ENCODE results near the gene ARHGAP12.
"Not testable (repeated sequence)": the region's sequence is repeated elsewhere in the genome, so short reads cannot be mapped to it uniquely, and the experiment has no call there.

The ARHGAP12 gene, protein sequence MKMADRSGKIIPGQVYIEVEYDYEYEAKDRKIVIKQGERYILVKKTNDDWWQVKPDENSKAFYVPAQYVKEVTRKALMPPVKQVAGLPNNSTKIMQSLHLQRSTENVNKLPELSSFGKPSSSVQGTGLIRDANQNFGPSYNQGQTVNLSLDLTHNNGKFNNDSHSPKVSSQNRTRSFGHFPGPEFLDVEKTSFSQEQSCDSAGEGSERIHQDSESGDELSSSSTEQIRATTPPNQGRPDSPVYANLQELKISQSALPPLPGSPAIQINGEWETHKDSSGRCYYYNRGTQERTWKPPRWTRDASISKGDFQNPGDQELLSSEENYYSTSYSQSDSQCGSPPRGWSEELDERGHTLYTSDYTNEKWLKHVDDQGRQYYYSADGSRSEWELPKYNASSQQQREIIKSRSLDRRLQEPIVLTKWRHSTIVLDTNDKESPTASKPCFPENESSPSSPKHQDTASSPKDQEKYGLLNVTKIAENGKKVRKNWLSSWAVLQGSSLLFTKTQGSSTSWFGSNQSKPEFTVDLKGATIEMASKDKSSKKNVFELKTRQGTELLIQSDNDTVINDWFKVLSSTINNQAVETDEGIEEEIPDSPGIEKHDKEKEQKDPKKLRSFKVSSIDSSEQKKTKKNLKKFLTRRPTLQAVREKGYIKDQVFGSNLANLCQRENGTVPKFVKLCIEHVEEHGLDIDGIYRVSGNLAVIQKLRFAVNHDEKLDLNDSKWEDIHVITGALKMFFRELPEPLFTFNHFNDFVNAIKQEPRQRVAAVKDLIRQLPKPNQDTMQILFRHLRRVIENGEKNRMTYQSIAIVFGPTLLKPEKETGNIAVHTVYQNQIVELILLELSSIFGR

DNA sequence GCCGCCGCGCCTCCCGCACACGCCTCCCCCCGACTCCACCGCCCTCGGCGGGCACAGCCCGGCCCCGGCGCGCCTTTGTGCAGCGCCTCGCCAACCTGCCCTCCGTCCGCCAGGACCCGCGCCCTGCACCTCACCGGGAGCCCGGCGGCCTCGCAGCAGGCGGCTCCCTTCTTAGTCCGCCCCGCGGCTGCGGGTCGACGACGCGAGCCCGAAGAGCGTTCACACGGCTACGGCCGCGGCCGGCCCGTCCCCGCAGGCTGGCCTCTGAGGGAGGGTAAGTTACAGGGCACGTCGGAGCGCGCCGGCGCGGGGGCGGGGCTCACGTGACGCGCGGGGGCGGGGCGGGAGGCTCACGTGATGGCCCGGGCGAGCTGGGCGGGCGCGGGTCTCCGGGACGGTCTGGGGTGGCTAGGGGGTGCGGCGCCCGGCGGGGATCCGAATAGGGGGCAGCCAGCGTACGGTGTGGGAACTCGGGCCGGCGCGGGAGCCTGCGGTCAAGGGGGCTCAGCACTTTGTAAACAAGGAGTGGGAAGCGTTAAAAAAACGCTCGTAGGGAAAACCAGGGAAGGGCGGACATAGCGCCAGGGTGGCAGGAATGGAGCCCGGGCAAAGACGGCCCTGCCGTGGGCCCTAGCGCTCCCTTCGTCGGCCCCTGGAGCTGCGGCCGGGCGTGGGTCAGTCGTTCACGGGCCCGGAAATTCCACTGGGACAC is at the start of gene ARHGAP12:
Gene ARHGAP12, minus strand, starts transcription at position 283 of the 712 bp plus-strand sequence. CDS start 19,976 bp downstream, outside the sequence.
- peak; percentile 62 to 83 (median 71) for DNase-seq (ENCODE audit: low read depth in 3 of 3)

DNA sequence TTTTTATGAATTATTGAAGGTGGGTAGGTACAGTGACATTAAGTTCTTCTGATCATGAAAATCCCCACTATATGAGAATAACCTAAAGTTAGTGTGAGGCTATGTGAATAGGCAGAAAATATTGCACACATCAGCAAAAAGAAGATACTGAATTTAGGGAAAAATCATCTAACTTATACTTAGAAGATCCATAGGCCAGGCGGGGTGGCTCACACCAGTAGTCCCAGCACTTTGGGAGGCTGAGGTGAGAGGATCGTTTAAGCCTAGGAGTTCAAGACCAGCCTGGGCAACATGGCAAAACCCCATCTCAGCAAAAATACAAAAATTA is 49.5 kb upstream of the ARHGAP12 start:
- DNase-seq (ENCODE audit: low read depth in 3 of 3), result no peak

DNA sequence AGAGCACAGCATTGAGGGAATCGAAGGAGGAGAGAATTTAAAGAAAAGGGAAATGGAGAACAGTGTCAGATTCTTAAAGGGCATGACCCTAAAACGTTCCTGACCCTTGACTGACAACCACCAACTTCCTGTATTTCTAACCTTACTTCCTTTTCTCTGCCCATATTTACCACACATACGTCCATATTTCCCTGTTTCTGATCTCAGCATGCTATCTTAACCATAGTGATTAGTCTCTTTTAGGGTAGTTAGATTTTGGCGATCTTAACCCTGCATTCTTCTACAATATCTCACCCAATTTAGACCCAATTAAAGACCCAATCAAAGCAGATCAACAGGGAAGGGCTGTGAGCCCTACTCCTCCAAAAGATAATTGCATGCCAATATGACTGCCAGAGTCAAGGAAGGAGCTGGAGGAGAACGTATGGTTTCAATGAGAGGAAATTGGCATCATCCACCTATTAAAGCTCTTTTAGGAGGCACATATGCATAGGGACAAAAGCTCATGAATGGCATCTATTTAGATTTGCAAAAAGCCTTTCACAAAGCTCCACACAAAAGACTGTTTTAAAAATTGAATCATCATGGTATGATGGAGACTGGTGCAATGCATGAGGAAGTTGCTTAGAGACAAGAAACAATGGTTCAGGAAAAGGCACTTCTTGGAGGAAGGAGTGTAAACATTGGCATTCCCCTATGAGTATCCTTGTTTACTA is 49.0 kb upstream of the ARHGAP12 start:
- DNase-seq (ENCODE audit: low read depth in 3 of 3), result no peak

DNA sequence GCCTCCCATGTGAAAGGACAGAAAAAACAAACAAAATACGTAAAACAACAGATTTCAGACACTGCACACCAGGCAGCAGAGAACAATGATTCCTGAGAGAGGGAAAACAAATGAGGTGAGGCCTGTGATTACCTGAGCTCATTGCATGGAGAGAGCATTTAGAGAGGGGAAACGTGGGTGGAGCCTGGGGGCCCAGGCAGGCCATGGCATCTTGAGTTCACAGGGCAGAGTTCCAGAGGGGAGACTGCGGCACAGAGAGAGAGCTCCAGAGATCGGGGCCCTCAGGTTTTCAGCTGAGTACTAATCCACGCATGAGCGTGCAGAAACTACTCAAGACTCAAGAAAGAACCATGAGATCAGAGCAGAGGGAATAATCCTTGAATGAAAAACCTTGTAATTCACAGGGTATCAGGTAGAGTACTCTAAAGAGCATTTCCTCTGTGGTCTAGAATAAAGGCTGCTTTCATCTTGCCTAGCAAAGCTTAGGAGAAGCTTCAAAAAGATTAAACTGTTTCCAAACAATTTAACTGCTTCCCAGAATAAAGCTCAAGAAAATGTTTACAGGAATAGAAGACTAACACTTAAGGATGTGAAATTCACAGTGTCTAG is 46.6 kb upstream of the ARHGAP12 start:
- no peak for DNase-seq (ENCODE audit: low read depth in 3 of 3)

DNA sequence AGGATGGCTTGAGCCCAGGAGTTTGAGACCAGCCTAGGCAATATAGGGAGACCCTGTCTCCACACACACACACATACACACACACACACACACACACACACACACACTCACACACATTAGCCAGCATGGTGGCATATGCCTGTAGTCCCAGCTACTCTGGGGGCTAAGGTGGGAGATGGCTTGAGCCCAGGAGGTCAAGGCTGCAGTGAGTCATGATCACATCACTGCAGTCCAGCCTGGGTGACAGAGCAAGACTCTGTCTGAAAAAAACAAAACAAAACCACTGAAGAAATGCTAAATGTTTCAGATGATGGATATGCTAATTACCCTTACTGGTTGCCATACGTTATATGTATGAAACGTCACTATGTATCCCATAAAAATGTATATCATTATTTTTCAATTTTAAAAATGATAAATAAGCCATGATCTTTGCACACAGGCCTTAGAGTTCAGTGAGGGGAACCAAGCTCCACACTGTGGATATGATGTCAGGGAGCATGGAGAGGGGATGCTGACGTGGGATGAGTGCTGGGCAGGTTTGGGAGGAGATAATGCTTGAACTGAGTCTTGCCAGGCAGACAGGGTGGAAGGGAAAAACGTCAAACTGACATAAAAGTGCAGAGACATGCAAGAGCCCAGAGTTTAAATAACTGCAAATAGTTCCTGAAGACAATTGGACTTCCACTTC is 45.9 kb upstream of the ARHGAP12 start:
- no peak for DNase-seq (ENCODE audit: low read depth in 3 of 3)

DNA sequence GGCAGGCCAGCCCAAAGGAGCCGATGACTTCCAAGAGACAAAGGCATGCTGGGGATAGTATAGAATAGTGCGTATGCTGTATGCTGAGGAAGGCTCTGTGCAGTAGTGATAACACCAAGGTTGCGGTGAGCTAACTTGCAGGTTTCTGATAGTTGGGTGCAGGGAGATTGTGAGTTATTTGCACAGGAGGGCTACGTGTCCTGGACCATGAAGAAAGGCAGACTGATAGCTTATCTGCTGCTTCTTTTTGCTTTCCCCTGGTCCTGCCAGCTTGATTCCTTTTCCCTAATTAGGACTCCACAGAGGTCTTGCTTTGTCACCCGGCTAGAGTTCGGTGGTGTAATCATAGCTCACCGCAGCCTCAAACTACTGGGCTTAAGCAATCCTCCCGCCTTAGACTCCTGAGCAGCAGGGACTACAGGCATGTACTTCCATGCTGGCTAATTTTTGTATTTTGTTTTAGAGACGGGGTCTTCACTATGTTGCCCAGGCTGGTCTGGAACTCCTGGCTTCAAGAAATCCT is 43.9 kb upstream of the ARHGAP12 start:
- DNase-seq (ENCODE audit: low read depth in 3 of 3), result no peak

DNA sequence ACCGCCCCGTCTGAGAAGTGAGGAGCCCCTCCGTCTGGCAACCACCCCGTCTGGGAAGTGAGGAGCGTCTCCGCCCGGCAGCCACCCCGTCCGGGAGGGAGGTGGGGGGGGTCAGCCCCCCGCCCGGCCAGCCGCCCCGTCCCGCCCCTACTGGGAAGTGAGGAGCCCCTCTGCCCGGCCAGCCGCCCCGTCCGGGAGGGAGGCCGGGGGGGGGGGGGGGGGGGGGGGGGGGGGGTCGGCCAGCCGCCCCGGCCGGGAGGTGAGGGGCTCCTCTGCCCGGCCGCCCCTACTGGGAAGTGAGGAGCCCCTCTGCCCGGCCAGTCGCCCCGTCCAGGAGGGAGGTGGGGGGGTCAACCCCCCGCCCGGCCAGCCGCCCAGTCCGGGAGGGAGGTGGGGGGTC is 41.2 kb upstream of the ARHGAP12 start:
- not testable (repeated sequence) for DNase-seq (ENCODE audit: low read depth in 3 of 3)

DNA sequence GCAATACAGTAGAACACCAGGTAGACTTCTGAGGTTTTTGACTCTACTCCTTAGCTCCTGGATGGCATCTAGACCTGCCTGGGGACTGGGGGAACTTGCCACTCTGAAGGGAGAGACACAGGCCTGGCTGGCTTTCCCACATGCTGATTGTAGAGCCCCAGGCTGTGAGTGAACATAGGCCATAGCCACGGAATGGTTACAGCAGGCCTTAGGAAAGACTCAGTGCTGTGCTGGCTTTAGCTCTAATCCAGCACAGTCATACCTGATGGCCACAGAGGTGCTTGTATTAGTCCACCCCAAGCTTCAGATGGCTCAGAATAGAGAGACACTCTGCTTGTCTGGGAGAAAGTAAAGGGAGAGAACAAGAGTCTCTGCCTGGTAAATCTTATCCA is 35.0 kb upstream of the ARHGAP12 start:
- no peak for DNase-seq (ENCODE audit: low read depth in 3 of 3)

DNA sequence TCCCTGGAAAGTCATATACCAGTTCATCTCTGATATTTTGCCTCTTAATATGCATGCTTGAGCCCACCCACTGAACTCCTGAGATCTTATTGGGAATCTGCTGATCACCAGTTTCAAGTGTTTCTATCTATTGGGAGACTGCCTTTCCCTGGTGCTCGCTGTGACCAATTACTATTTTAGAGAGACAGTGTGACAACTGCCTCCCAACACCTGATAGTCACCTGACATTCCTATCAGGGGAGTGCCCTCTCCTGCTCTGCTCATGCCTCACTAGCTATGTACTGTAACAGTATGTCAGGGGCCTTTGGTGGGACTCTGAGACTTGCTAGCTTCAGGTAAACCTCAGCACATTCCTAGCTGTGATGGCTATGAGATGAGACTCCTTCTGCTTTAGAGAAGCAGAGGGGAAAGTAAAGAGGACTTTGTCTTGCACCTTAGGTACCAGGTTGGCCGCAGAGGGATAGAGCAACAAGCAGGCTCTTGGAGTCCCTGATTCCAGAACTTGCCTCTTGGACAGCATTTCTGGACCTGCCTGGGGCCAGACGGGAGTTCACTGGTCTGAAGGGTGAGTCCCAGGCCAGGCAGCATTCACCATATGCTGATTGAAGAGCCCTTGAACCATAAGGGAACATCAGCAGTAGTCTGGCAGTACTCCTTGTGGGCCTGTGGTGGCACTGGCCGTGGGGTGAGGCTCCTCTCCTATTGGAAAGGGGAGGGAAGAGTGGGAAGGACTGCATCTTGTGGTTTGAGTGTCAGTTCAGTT is 34.4 kb upstream of the ARHGAP12 start:
- DNase-seq (ENCODE audit: low read depth in 3 of 3), result no peak

DNA sequence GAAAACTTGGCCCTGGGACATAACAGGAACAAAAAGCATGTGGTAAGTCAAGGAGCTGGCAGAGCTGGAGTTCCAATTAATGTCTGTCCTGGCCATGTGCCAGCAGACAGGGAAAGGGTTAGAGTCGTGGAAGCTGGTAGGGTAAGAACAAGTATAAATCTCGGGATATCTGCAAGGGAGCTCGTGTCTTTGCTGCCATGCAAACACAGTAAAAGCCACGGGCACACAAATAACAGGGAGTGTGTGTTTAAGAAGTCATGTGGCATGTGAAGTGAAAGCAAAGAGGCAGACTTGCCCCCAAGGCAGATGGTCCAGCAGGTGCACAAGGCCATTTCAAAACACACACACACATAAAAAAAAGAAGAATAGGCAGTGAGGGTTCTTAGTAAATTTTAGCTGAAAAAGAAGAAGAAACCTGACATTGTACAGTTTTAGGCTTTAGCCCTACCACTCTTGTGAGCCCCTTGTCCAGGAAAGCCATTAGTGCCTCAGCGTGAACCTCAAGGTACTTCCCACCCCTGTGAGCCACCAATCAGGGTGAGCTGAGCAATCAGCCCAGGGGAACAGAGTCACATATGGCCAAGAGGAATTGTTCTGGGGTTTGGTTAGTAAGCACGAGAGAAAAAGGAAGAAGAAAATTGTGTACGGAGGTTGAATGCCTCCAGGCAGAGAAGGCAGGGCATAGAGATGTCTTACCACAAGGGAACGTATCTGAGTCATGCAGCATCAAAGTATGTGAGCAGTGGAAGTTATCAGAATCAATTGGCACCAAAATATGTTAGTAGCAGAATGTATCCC is 32.8 kb upstream of the ARHGAP12 start:
- no peak for DNase-seq (ENCODE audit: low read depth in 3 of 3)

DNA sequence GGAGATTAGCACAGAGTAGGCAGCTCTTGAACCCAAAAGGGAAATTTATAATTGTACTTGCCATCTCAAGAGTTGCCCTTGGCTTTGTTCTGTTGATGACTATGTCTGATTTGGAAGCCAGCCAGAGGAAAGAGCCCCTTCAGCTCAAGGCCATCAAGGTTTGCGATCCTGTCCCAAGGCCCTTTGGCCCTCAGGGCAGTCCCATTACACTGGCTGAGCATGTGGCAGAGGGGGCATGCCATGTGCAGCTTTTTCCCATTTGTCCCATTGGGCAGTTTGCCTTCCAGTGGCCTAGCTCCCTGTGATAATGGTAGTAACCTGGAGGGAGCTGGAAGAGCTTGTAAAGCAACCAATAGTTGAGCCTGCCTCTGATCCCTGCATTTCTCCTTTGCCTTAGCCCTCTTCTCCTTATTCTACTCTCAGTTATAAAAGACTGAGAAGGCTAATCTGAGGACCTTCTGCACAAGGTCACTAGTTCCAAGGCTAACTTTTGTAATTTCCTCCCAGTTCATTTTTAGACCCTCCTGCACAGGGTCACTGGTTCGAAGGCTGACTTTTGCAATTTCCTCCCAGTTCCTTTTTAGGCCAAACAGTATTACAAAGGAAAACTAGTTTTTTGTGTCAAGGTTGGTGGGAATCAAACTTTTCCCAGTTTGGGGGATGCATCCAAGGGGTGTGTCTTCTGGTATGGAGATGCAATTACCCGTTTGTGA is 31.0 kb upstream of the ARHGAP12 start:
- DNase-seq (ENCODE audit: low read depth in 3 of 3), result no peak

DNA sequence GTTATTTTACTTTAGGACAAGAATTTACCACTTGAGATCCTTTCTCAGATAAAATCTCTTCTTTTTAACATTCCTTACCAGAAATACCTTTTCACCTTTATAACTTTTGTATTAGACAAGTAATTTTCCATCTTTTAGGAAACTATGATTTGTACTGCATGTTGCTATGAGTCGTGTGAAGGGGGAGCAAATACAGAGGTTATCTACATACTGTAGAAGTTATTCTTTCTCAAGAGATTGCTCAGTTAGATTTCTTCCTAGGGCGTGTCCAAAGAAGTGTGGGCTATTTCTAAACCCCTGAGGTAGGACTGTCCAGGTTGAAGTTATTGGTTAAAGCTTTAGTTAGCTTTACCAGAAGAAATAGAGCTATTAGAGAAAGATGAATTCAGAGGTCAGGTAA is 30.2 kb upstream of the ARHGAP12 start:
- DNase-seq (ENCODE audit: low read depth in 3 of 3), result no peak

DNA sequence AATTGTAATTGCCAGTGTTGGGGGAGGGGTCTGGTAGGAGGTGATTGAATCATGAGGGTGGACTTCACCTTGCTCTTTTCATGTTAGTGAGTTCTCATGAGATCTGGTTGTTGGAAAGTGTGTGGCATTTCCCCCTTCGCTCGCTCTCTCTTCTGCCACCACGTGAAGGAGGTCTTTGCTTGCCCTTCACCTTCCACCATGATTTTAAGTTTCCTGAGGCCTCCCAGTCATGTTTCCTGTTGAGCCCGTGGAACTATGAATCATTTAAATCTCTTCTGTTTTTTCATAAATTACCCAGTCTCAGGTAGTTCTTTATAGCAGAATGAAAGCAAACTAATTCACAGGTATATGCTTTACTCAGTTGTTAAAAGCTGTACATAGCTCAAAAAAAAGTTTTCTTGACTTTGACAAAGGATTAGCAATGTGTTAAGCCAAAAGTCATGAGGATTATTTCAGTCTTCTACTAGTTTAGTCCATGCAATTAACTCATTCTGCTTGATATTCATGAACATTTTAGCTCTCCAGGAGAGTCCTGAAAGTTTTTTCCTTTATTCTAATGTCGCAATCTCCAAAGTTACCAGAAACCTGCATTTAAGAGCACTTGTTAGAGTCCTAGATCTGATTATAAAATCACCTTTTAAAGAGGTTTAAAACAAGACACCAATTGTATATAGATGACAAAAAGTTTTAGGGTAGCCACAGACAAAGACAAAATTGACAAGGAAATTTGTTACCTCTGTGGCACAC is 27.7 kb upstream of the ARHGAP12 start:
- DNase-seq (ENCODE audit: low read depth in 3 of 3), result no peak

DNA sequence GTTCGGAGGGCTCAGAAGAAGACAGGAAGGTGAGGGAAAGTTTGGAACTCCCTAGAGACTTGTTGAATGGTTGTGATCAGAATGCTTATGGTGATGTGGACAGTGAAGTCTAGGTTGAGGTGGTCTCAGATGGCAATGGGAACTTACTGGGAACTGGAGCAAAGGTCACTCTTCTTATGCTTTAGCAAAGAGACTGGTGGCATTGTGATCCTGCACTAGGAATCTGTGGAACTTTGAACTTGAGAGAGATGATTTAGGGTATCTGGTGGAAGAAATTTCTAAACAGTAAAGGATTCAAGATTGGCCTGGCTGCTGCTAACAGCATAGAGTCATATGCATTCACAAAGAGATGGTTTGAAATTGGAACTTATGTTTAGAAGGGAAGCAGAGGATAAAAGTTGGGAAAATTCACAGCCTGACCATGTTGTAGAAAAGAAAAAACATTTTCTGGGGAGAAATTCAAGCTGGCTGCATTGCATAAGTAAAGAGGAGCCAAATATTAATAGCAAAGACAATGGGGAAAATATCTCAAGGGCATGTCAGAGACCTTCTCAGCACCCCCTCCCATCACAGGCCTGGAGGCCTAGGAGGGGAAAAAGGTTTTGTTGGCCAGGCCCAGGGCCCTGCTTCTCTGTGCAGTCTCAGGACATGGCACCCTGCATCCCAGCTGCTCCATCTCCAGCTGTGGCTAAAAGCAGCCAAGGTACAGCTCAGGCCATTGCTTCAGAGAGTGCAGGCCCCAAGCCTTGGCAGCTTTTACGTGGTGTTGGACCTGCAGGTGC is 26.0 kb upstream of the ARHGAP12 start:
- DNase-seq (ENCODE audit: low read depth in 3 of 3), result no peak

DNA sequence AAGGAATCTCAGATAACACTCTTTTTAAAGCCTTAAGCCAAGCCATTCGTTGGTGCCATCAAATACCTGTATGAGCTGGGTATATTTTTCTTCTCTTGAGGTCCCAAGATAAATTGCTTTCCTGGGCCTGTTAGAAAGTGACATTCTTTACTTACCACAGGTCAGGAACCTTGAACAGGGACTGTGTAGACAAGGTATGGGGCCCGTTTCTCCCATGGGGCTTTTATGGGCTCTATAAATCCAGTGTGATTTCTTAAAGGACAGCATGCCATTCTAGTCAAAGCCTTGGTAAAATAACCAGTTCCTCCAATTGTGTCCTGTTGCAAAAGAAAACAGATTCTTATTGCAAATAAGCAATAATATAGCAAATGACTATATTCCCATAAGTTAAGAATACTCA is 24.8 kb upstream of the ARHGAP12 start:
- no peak for DNase-seq (ENCODE audit: low read depth in 3 of 3)

DNA sequence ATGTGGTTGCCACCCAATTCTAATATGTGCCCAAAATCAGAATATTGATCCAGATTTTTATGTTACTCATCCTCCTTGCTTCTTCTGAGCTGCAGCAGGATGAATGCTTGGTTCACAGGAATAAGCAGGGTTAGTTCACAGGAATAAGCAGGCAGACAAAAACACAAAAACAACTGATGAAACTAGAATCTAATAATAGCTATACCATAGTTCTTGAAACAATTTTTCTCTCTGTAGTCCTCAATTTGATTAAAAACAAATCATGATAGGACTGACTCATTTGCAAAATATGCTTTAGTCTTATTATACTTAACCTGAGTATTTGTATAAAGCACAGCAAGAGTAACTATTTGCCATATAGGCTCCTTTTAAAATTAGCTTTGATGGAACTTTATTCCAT is 24.4 kb upstream of the ARHGAP12 start:
- no peak for DNase-seq (ENCODE audit: low read depth in 3 of 3)

DNA sequence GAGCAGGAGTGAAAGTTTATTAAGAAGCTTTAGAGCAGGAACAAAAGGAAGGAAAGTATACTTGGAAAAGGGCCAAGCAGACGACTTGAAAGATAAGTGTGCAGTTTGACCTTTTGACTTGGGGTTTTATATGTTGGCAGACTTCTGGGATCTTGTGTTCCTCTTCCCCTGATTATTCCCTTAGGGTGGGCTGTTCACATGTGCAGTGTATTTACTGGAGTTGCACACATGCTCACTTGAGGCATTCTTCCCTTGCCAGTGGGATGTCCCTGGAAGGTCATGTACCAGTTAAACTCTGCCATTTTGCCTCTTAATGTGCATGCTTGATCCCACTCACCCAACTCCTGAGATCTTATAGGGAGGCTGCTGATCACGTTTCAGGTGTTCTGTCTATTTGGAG is 23.4 kb upstream of the ARHGAP12 start:
- DNase-seq (ENCODE audit: low read depth in 3 of 3), result no peak
